ENCODE data around the gene RXRA.

RXRA gene

DNA sequence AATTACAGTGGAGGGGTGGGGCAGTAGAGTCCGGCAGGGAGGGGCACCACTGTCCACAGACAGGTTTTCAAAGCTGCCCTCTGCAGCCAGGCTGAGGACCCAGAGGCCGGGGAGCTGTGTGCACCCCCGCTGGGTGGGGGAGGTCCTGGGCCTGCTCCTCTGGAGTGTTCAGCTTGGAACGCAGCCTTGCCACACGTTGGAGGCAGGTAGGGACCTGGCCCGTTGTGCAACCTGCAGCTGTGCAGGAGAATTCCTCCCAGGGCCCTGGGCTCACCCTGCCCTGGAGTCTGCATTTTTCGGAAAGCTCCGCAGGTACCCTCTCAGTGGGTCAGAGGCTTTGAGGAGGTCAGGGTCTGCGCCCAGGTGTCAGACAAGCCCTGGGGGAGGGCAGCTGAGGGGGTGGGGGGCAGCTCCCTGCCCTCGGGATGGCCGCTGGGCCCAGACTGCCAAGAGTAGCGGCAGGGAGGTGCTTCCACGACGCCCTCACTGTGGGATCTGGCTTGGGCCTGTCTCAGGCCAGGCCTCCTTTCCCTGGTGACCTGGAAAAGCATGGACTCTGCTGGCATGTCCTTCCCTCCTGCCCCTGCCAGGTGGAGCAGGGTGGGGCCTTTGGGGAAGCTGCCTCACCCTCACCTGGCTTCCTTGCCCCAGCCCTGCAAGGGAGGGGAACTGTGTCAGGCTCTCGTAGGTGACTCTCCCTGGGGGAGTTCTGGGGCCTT lies 29.5 kb downstream of the RXRA start:
- FAIRE-seq = no peak

- FAIRE-seq = no peak
These were observed 30.5 kb downstream of the RXRA start for GRCh38 chr9:134356496-134357470.

GRCh38 chr9:134357631-134358025 lies 31.4 kb downstream of the RXRA start:
- no peak for FAIRE-seq

DNA sequence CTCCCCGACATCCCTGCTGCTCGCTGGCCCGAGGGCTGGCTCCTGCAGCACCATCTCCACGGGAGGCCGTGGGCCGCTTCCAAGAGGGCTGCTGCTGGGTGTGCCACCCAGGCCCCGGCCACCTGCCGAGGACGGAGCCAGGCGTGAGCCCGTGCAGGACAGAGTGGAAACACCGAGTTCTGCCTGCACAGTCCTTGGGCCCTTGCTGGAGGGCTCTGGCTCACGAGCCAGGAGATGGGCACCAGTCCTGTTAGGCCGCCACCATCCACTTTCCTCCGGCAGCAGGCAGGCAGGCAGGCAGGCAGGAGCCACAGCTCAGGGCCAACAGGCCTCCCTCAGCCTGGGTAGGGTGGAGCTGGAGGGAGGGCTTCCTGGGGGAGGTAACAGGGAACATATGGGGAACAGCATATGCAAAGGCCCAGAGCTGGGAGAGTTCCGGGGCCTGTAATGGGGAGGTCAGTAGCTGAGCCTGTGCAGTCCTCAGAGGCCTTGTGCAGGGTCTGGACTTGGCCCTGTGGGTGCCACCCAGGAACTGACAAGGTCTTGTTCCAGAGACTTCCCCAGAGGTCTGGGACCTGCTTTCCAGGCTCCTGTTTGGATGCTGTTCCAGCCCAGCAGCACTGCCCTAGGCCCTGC lies 31.9 kb downstream of the RXRA start:
- no peak for FAIRE-seq

DNA sequence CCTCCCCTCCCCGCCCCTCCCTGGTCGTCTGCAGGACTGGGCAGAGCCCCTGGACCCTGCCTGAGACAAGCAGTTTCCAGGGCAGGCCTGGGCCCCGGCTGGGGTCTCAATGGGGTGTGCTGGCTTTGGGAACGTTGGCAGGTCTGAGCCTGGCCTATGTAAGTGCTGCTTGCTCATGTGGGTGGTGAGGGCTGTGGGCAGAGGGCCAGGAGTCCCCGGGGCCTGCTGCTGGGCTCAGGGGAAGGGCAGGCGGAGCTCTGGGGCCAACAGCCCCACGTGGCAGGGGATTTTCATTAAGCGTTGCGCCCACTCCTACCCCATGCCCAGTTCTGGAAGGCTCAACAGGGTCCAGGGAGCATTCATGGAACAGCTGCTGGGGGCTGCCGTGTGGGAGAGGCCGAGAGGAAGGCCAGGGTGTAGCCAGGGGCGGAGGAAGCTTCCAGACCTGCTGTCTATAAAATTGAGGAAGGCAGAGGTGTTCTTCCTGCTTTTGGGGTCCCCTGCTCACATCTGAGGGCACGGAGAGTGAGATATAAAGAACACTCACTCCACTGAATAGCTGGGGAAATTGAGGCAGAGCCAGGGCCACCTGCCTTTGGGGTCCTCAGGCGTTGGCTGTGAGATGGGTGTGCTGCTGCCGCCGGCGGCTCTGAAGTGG lies 32.5 kb downstream of the RXRA start:
- no peak for FAIRE-seq

GRCh38 chr9:134359493-134360179 lies 33.4 kb downstream of the RXRA start:
- FAIRE-seq = no peak

DNA sequence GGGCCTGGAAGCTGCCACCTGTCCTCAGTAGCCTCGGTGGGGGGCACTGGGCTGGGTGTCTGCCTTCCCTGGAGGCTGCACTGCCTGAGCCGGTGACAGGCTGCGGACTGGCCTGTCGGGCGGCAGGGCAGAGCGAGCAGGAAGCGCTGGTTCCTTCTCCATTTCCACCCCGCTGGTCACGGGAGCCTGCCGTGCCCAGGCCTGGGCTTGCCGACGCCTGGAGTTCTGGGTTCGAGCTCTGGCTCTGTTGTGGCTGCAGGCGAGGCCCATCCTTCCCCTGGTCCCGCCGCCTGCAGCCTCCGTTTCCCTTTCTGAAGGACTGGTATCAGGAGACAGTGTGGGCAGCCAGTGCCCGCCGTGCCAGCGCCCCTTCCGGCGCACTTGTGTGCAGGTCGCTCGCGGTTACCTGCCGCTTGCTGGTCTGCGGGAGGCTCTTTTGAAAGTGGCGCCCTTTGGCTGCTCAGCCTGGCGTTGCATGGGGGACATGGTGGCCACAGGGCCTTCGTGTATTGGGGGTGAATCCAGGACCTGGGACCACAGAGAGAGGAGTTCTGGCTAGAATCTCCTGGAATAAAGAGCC lies 34.0 kb downstream of the RXRA start:
- FAIRE-seq = no peak

DNA sequence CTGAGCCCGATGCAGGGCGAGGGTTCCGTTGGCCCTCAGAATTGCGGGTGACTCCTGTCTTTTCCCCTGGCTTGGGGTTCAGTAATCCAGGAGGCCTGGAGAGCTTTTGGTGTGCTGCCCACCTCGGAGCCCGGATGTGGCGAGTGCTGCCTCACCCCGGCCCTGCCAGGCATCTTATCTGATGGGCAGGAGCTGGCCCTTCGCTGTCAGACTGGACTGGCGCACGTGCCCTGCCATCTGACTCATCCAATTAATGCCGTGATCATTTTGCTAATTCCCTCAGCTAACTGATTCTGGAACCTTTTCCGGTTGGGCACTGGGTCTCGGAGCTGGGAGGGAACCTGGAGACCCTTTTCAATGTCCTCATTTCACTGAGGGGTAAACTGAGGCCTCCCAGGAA lies 34.6 kb downstream of the RXRA start:
- no peak for FAIRE-seq

GRCh38 chr9:134361426-134361825 lies 35.2 kb downstream of the RXRA start:
- FAIRE-seq = no peak

DNA sequence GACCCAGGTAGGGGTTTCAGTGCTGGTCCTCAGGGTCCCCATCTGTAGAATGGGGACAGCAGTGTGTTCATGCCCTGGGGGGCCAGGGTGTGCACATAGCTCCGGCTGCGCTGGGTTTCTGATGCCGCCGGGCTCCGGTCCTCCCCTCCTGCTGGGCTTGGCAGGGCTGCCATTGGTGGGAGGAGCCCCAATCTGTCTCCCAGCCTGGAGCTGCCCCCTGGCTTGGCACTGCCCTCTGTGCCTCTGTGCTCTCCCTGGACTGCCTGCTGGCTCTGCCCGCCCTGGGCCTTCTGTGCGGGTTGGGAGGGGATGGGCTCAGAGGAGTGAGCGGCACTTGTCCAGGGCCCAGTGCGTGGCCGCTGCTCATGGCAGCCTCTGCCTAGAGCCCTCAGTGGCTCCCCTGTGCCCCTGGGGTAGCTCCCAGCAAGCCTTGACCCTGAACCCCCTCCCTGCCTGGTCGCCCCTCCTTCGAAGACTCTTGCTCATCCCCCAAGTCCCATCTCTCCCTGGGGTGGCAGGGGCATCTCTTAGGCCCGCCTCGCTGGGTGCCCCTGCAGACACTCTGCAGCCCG lies 35.7 kb downstream of the RXRA start:
- FAIRE-seq = no peak

DNA sequence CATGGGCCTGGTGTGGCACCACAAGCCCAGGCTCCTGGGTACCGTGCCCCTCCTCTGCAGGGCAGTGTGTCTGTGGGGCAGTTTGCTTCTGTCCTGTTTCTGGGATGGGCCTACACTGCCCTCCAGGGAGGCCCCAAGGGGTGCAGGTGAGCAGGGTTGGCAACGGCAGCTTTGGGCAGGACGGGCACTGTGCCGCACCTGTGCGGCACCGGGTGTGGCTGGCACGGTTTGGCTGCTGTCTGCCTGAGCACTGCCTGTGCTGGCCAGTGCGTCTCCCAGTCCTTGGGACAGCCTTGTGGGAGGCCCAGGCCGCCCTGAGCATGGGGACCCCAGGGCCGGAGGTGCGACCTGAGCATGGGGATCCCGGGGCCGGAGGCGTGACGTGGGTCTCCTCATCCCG lies 37.2 kb downstream of the RXRA start:
- no peak for FAIRE-seq

DNA sequence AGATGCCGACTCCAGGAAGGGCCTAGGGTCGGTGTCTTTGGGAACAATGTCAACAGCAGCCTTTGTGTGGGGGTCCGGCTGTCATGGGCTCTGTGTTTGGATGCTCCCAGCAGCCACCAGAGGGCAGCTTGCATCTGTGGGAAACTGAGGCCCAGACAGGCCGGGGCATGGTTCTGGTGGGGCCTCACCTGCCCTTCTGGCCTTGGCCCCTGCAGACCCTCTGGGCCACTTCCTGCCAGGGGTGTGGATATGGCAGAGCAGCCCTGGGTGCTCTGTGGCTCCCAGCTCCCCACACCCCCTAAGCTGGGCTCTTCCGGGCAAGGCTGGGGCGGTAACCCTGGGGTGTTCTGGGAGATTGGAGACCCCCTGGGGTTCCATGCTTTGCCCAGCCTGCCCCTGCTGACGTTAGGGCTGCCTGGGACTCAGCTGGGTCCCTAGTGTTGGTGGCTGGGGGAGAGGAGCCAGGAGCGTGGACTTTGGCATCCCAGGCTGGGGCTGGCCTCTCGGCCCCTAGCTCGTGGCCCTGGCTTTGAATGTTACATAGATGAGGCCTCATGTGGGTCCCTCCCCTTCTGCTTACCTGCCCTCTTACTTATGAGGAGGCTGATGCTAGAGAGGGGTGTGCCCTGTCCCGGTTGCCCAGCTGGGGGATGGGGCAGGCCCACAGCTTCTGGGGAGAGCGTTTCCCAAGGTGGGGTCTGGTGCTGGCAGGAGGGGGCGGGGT lies 38.3 kb downstream of the RXRA start:
- FAIRE-seq = no peak

DNA sequence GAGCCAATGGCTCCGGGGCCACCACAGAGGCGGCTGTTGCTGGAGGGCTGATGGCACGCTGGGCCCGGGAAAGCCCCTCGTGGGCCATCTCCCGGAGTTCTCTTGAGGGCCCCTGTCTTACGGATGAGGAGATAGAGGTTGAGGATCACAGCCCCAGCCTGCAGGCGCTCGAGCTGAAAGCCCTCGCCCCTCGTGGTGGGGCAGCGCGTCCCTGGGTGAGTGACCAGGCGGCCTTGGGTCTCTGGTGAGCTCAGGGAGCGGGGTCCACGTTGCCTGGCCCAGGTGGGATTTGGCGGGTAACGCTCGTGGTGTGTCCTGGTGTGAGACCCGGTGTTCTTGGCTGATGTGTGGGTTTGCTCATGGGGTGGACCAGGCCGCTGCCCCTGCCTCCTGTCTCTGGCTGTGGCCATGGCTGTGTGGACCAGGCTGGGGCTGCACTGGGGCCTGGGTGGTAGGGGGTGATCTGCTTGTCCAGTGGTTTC lies 38.9 kb downstream of the RXRA start:
- FAIRE-seq = no peak

- FAIRE-seq = no peak
These were observed 39.6 kb downstream of the RXRA start for GRCh38 chr9:134365791-134366222.

- FAIRE-seq = no peak
These were observed 40.2 kb downstream of the RXRA start for GRCh38 chr9:134366223-134367031.

GRCh38 chr9:134367061-134367460 lies 40.8 kb downstream of the RXRA start:
- no peak for FAIRE-seq

GRCh38 chr9:134367791-134368490 lies 41.7 kb downstream of the RXRA start:
- no peak for FAIRE-seq

GRCh38 chr9:134368571-134368970 lies 42.3 kb downstream of the RXRA start:
- no peak for FAIRE-seq

Data from endometrium (tissue), 2 donors.